Hepatocyte (in vitro differentiated cells): ENCODE data around the gene MRGPRF.

Experiments used
- EZH2 ChIP-seq: fragments of 200-600 bp; sonication (generic); IDR thresholded peaks from 2 replicates; pipeline ENCODE4 v1.6.1; 2016; ENCODE audit warnings: antibody characterized with exemption, mild to moderate bottlenecking, borderline replicate concordance
- EZH2phosphoT487 ChIP-seq: fragments of 200-600 bp; sonication (generic); IDR thresholded peaks from one replicate; pipeline ENCODE4 v1.6.1; 2018; ENCODE audit warnings: antibody characterized with exemption, mild to moderate bottlenecking, low read depth, moderate library complexity; ENCODE audit not compliant: unreplicated experiment, severe bottlenecking
- TF ChIP-seq, protein P1 (sequence below): fragments of 200-600 bp; sonication (generic); IDR thresholded peaks from 2 replicates; pipeline ENCODE4 v1.5.1; 2016; ENCODE audit warnings: antibody characterized with exemption, mild to moderate bottlenecking; ENCODE audit not compliant: poor library complexity

DNA sequence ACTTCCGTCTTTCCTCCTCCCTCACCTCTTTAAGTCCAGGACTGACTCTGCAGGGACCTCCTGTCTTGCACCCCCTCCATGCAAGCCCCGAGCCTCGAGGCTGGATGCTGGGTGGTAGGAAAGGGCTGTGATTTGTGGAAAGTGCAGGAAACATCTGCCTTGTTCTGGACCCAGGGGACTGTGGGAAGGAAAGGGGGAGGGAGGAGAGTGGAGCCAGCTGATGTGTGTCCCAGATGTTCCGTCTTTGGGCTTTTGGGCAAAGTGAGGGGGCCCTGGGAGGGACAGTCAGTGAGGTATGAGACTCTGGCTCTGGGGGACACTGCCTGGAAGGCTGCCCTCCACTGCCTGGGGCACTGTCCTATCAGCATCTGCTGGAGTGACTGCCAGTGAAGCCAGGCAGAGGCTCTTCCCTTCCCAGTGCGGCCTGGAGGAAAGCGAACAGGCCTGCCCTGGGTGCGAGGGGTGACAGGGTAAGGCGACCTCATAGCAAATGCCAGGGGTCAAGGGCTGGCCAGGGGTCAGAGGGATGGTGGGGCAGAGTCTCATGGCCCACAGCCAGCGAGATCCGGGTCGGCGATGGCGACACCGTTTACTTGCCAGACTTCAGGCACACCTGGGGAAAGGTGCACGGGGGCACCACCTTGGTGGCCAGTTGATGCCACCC, 34.0 kb downstream of the MRGPRF start:
- TF ChIP-seq, protein P1, sequence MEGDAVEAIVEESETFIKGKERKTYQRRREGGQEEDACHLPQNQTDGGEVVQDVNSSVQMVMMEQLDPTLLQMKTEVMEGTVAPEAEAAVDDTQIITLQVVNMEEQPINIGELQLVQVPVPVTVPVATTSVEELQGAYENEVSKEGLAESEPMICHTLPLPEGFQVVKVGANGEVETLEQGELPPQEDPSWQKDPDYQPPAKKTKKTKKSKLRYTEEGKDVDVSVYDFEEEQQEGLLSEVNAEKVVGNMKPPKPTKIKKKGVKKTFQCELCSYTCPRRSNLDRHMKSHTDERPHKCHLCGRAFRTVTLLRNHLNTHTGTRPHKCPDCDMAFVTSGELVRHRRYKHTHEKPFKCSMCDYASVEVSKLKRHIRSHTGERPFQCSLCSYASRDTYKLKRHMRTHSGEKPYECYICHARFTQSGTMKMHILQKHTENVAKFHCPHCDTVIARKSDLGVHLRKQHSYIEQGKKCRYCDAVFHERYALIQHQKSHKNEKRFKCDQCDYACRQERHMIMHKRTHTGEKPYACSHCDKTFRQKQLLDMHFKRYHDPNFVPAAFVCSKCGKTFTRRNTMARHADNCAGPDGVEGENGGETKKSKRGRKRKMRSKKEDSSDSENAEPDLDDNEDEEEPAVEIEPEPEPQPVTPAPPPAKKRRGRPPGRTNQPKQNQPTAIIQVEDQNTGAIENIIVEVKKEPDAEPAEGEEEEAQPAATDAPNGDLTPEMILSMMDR: no peak
- no peak for TF ChIP-seq EZH2
- TF ChIP-seq EZH2phosphoT487: no peak
